Smooth muscle cell (in vitro differentiated cells): Measurements from ENCODE around the gene VTI1A. TPM values are rescaled to one million over a fixed set of nuclear protein-coding genes. Genes with fewer than 3 reads are reported as not detected.

Experiments used
- DNase-seq: peaks from one replicate; lab custom pipeline; 2025; ENCODE audit not compliant: unreplicated experiment; lab: John Stamatoyannopoulos, UW
- H2AFZ ChIP-seq: fragments of 200-600 bp; sonication (generic); 2 replicates; pipeline ENCODE4 v1.6.0; 2016; ENCODE audit warnings: antibody characterized with exemption, low read depth, mild to moderate bottlenecking
- H3F3A ChIP-seq: fragments of 200-600 bp; sonication (generic); 2 replicates; pipeline ENCODE4 v1.6.0; 2017; ENCODE audit warnings: antibody characterized with exemption, low read depth
- H3K27ac ChIP-seq: fragments of 200-600 bp; sonication (generic); 2 replicates; pipeline ENCODE4 v1.5.1; 2016; ENCODE audit warnings: low read depth, mild to moderate bottlenecking
- H3K27me3 ChIP-seq: fragments of 200-600 bp; sonication (generic); 2 replicates; pipeline ENCODE4 v1.6.1; 2016; ENCODE audit warnings: low read depth, mild to moderate bottlenecking
- H3K36me3 ChIP-seq: fragments of 200-600 bp; sonication (generic); 2 replicates; pipeline ENCODE4 v1.5.1; 2016; ENCODE audit warnings: low read depth
- H3K4me1 ChIP-seq: fragments of 200-600 bp; sonication (generic); 2 replicates; pipeline ENCODE4 v1.5.1; 2016; ENCODE audit warnings: low read depth
- H3K4me2 ChIP-seq: fragments of 200-600 bp; sonication (generic); 2 replicates; pipeline ENCODE4 v1.6.0; 2016; ENCODE audit warnings: mild to moderate bottlenecking
- H3K4me3 ChIP-seq: fragments of 200-600 bp; sonication (generic); 2 replicates; pipeline ENCODE4 v1.5.1; 2016; ENCODE audit warnings: mild to moderate bottlenecking
- H3K79me2 ChIP-seq: fragments of 200-600 bp; sonication (generic); 2 replicates; pipeline ENCODE4 v1.6.0; 2016; ENCODE audit warnings: low read depth, mild to moderate bottlenecking
- H3K9ac ChIP-seq: fragments of 200-600 bp; sonication (generic); 2 replicates; pipeline ENCODE4 v1.6.0; 2016; ENCODE audit warnings: low read depth
- H3K9me3 ChIP-seq: fragments of 200-600 bp; sonication (generic); replicated peaks from 2 replicates; pipeline ENCODE4 v1.5.1; 2016; ENCODE audit warnings: low read depth
- H4K20me1 ChIP-seq: fragments of 200-600 bp; sonication (generic); 2 replicates; pipeline ENCODE4 v1.6.0; 2016; ENCODE audit warnings: low read depth
- CTCF ChIP-seq: fragments of 200-600 bp; sonication (generic); IDR thresholded peaks from 2 replicates; pipeline ENCODE4 v1.5.1; 2017; ENCODE audit warnings: borderline replicate concordance, mild to moderate bottlenecking, antibody characterized with exemption; ENCODE audit not compliant: insufficient read depth, poor library complexity, severe bottlenecking
- WGBS: methylation state at CpG from one replicate; pipeline ENCODE4 v1.1.7; 2016; ENCODE audit warnings: low lambda C conversion rate; 5-methylcytosine and 5-hydroxymethylcytosine counted together
- polyA plus RNA-seq: library from polyadenylated mRNA; unstranded; fragments of >200 nt; fragmentation: Nextera tagmentation; extraction: Ambion mirVana; gene quantifications from 2 replicates; pipeline ENCODE4 v1.2.1, GENCODE V29; 2016
- total RNA-seq: library from RNA; depleted of rRNA; stranded (reverse); fragments of >200 nt; gene quantifications from 2 replicates; pipeline ENCODE4 v1.2.3, GENCODE V29; 2014

Gene VTI1A
- total and polyA plus RNA-seq, 2 experiments from 2014 or later = 14.0 to 21.8 TPM

- Histone ChIP-seq H3K4me1 (peaks cover 17% of the 10 kb centered on the region), H3F3A (no peaks in the 10 kb centered on the region), H3K36me3 (no peaks in the 10 kb centered on the region), H3K9me3 (no peaks in the 10 kb centered on the region), H2AFZ (no peak overlapping the region), H3K27me3 (no peaks in the 10 kb centered on the region), H3K4me3 (no peak overlapping the region), H3K27ac (no peak overlapping the region), H3K4me2 (no peak overlapping the region), H4K20me1 (no peaks in the 10 kb centered on the region), H3K79me2 (no peaks in the 10 kb centered on the region), H3K9ac (no peak overlapping the region)
- WGBS = 98% methylated on average over 4 of the region's 4 CpGs
- TF ChIP-seq CTCF = no peak
- no peak for DNase-seq
Measured at GRCh38 chr10:112801748-112802147, 354.7 kb downstream of the VTI1A start.

GRCh38 chr10:112802411-112803022 lies 355.5 kb downstream of the VTI1A start:
- Histone ChIP-seq H3K9me3 (no peaks in the 10 kb centered on the region), H3K27ac (no peak overlapping the region), H3K4me2 (no peak overlapping the region), H3K4me3 (no peak overlapping the region), H3K27me3 (no peaks in the 10 kb centered on the region), H3K79me2 (no peaks in the 10 kb centered on the region), H4K20me1 (no peaks in the 10 kb centered on the region), H3K9ac (no peak overlapping the region), H3K36me3 (no peaks in the 10 kb centered on the region), H3K4me1 (peaks cover 11% of the 10 kb centered on the region), H2AFZ (no peak overlapping the region), H3F3A (no peaks in the 10 kb centered on the region)
- DNase-seq = no peak
- TF ChIP-seq CTCF = no peak
- WGBS = 85% methylated on average over 5 of the region's 5 CpGs

GRCh38 chr10:112803961-112804401 lies 357.0 kb downstream of the VTI1A start:
- WGBS = 77% methylated on average over 5 of the region's 5 CpGs
- Histone ChIP-seq H3K79me2 (no peaks in the 10 kb centered on the region), H3K36me3 (no peaks in the 10 kb centered on the region), H3K4me2 (no peak overlapping the region), H3K9me3 (no peaks in the 10 kb centered on the region), H3K27me3 (no peaks in the 10 kb centered on the region), H3K4me1 (peaks cover 6% of the 10 kb centered on the region), H3K27ac (no peak overlapping the region), H4K20me1 (no peaks in the 10 kb centered on the region), H3K9ac (no peak overlapping the region), H3K4me3 (no peak overlapping the region), H2AFZ (no peak overlapping the region), H3F3A (no peaks in the 10 kb centered on the region)
- DNase-seq = no peak
- TF ChIP-seq CTCF = no peak

- Histone ChIP-seq H3F3A (peaks cover 7% of the 10 kb centered on the region), H2AFZ (no peak overlapping the region), H3K9me3 (no peaks in the 10 kb centered on the region), H3K4me2 (no peak overlapping the region), H4K20me1 (no peaks in the 10 kb centered on the region), H3K79me2 (no peaks in the 10 kb centered on the region), H3K4me3 (no peak overlapping the region), H3K27ac (no peak overlapping the region), H3K36me3 (no peaks in the 10 kb centered on the region), H3K4me1 (peaks cover 6% of the 10 kb centered on the region), H3K9ac (no peak overlapping the region), H3K27me3 (no peaks in the 10 kb centered on the region)
- 98% methylated on average over 4 of the region's 4 CpGs for WGBS
- no peak for DNase-seq
- TF ChIP-seq CTCF = no peak
Measured at GRCh38 chr10:112805254-112805590, 358.2 kb downstream of the VTI1A start.
